GM21529 (cell line): Measurements from ENCODE around the gene DGCR8.

ENCODE experiments used
- ATAC-seq: cut with Tn5 transposase; IDR thresholded peaks from one replicate; pipeline ENCODE4 v1.9.1; 2021; ENCODE audit not compliant: unreplicated experiment

Gene DGCR8

DNA sequence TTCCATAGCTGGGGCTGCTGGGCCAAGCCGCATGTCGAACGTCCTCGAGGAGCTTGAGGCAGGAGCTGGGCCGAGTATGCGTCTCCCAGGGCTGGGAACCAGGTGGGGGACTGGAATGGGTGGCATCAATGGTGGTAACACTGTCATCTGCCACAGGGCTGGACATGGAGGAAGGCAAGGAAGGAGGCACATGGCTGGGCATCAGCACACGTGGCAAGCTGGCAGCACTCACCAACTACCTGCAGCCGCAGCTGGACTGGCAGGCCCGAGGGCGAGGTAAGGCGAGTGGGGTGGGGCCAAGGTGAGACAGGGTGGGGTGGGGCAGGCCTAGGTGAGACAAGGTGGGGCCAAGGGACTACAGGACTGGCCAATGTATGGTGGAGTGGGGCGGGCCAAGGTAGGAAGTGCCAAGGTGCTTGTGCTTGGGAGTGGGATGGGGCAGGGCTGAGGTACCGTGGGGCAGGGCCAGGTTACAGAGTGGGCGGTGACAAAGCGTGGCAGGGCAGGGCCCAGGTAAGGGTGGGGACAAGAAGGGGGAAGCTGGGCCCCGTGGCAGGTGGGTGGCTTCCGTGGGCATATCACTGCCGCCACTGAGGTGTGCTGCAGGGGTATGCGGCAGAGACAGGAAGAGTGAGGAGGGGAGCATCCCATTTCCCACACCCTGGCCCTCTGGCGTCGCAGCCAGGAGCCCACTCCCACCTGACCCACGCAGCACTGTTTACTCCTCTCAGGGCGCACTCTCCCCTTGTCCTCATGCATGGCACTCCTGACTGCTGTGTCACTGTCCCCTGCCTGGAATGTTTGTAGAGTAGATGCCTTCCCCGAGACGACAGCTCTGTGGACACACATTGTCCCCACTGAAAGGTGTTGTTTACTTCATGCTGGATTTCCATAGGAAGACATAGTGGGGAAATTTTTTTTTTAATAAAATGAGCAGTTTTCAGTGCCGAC is 27.5 kb upstream of the DGCR8 start:
- ATAC-seq: no peak

DNA sequence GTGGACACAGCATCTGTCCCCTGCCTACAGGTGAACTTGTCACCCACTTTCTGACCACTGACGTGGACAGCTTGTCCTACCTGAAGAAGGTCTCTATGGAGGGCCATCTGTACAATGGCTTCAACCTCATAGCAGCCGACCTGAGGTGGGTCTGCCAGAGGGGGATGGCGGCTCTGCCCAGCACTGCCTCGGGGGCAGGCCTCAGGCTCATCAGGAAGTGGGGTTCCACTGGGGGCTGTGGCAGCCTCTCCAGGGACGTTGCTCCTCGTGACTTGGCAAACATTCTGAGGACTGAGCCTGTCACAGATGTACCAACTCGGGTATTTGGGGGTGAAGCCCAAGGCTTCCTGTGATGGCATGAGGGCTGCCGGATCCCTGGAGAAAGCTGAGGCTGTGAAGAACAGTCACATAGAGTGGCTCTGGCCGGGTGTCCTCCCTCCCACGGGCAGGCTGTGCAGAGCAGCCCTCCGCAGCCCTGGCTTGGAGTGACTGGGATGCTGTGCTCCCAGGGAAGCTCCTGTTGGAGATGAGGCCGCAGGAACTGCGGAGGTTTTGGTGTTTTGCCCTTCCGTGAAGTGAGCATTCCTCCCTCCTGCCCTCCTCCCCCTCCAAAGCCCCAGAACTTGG is 26.5 kb upstream of the DGCR8 start:
- ATAC-seq: no peak

DNA sequence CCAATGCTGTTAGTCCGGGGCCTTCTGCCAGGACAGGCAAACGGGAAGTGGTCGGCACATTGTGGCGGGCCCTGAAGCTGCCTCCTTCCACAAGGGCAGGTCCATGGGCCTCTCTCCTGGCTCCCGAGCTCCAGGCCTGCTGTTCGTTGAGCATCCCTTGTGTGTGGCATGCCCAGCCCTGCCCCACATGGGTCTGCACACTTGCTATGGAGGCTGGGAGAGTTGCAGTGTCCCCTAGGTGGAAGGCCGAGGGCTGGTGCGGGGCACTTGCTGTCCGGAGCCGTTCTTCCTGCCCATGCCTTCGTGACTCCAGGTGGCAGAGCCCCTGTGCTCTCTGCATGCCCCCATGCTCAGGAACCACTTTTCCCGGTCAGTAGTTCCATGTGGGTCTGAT is 26.0 kb upstream of the DGCR8 start:
- ATAC-seq: no peak

DNA sequence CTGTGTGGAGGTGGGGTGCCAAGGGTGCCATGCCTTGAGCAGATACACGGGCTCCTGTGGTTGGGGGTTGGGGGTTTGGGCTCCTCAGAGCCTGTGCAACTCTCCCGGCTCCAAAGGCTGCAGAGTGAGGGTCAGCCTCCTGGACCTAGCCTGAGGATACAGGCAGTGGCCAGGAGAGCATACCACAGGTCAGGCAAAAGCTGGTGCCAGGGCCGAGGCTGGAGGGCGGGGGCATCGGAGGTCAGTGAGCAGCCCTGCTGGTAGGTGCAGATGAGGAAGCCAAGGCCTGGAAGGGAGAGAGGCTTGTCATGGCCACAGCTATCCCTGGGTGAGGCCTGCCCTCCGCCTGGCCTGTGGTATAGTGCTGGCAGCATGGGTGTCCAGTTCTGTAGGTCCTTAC is 25.6 kb upstream of the DGCR8 start:
- ATAC-seq: no peak

DNA sequence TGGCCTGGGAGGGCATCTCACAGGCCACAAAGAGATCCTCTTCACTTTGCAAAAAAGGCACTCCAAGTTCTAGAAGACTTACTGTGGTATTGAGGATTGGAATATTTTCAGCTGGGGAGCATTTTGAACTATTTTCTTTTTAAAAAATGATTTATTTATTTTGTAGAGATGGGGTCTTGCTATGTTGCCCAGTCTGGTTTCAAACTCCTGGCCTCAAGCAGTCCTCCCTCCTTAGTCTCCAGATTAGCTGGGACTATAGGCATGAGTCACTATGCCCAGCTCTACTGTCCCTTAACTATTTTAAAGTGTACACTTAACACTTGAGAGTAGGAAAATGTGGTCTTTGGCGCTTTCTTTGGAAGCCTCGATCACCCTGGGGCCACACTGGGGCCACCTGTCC is 24.9 kb upstream of the DGCR8 start:
- ATAC-seq: no peak

DNA sequence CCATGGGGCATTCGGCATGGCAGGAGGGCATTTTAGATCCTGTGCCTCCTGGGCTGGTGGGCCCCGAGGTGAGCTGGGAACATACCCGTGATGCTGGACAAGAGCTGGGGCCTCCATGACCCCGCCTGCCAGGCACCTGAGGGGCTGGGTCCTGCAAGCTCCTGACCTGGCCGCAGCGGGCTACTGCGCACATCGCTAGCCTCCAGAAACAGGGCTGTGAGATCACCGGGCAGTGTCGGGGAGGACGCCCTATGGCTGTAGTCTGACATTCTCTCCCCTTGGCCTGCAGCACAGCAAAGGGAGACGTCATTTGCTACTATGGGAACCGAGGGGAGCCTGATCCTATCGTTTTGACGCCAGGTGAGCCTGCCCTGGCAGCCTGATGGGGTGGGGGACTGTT is 24.4 kb upstream of the DGCR8 start:
- ATAC-seq: no peak

DNA sequence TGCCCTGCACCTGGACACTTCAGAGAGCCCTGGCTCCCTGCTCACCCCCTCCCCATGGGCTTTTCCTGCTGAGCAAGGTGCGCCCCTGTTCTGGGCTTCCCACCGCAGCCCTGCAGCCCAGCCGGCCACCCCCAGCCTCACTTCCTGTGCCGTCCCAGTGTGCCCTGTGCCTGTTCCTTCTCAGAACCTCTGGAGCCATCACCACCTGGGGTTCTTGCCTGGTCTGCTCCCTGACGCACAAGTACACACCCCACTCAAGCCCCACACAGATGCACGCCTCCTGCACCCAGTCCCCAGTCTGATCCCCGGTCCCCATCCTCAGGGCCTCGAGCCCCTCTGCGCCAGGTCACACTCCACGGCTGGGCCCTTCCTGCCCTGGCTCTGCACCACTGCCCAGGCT is 23.9 kb upstream of the DGCR8 start:
- ATAC-seq: no peak

DNA sequence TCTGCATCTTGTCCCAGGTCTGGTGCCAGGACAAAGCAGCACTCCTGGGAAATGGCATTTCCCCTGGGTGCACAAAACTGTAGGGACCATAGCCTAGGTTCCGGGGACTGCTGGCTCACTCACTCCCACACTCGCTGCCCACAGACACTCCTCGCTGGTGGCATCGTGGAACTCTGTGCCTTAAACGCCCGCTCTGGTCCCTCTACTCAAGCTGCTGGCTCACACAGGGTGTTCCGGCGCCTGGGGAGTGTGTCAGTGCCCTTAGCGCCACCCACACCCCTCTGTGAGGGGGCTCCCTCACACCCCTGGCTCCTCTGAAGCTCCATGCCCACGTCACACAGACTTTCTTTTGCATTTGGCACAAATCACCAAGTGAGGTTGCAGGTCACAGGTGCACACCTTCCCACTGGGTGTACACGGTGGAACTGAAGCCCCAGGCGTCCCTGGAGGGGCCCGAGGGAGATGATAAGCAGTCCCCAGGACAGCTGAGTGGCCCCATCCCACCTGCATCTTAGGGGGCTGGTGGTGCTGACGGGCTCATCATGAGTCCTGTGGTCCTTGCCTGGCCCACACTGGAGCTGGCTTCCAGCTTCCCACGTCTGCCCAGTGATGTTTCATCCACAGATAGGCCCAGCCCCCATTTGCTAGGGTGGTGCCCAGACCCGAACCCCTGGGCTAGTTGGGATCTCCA is 23.2 kb upstream of the DGCR8 start:
- ATAC-seq: no peak

DNA sequence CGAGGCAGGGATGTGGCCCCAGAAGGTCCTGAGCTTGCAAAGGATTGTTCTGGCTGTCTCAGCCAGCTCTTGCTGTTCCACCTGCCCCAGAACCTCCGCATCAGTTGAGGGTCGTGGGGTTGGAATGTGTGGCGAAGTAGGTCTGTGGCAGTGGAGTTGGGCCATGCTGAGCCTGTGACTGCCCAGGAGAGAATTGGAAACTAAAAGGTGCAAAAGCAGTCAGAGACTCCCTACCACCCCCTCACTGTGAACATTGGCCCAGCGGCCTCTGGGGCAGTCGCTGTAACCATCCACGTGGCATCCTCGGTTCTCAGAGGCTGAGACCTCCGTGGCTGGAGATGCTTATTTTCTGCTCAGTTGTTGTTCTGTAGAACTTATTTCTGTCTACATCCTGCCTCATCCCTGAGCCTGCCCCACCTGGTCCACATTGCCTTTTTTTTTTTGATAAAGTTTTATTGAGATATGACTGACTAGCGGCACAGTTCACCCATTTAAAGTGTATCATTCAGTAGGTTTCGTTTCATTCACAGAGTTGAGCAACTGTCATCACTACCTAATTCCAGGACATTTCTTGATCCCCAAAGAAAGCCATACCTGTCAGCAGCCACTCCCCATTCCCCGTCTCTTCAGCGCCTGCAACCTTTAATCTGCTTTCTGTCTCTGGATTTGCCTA is 22.3 kb upstream of the DGCR8 start:
- ATAC-seq: no peak

DNA sequence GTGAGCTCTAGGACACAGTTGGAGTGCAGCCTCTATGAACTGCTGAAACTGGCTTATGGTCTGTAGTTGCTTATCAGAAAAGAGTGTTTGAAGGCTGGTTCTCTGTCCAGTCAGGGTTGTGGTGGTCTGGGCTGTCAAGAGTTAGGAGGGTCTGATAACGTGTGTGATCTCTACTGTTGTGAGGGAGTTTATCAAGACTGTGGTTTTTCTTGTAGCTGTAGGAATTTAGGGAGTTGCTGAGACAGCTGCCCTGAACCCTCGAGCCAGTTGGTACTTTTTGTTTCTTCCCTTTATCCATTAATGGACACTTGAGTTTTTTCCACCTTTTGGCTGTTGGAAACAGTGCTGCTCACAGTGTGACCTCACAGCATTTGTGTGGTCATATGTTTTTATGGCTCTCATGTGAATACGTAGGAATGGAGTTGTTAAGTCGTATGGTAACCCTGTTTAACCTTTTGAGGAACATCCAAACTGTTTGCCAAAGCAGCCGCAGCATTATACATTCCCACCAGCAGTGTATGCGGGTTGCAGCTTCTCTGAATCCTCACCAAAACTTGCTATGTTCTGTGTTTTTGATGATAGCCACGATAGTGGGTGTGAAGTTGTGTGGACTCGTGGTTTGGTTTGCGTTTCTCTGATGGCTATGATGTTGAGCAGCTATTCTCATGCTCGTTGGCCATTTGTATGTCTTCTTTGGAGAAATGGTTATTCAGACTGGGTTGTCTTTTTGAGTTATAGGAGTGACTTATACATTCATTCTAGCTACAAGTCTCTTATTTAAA is 20.9 kb upstream of the DGCR8 start:
- ATAC-seq: no peak

DNA sequence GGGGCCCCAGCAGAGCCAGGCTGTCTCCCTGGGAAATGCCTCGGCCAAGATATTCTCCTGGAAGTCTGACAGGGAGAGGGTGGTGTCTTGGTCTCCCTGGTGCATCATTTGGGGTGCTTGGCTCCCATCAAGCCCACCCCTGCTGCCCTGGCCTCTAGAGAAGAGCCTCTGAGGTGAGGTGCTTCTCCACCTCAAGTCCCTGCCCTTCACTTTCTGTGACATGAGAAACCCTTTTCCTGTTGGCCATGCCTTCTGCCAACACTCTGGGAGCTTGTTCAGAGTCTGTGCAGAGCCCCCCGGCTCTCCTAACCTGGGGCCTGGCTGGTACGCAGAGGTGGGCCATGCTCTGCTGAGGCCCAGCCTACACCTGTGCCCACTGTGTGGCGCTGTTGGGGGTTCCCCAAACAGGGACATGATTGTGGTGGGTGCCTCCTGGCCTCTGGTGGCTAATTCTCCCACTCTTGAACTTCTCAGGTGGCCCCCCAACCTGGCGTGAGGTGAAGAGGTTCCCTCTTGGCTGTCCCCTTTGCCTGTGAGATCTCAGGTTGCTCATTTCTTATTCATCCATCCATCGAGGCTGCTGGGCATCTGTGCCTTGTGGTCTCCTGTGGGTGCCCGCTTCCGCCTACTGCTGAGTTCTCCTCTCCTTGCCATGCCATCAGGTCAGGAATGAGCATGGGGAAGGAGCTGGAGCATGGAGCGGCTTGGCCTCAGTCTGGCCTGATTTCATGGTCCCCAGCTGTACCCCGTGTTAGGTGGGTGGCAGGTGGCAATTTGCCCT is 19.2 kb upstream of the DGCR8 start:
- ATAC-seq: no peak

DNA sequence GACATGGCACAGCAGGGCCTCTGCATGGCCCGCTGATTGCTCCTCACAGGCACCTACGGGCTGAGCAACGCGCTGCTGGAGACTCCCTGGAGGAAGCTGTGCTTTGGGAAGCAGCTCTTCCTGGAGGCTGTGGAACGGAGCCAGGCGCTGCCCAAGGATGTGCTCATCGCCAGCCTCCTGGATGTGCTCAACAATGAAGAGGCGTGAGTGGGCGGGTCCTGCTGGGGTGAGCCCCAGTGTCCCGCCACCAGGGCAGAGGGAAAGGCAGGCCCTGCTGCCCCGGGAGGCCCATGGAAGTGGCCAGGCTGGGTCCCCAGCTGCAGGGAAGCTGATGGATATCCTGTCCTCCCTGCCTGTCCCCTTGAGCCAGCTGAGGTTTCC is 18.6 kb upstream of the DGCR8 start:
- ATAC-seq: no peak

DNA sequence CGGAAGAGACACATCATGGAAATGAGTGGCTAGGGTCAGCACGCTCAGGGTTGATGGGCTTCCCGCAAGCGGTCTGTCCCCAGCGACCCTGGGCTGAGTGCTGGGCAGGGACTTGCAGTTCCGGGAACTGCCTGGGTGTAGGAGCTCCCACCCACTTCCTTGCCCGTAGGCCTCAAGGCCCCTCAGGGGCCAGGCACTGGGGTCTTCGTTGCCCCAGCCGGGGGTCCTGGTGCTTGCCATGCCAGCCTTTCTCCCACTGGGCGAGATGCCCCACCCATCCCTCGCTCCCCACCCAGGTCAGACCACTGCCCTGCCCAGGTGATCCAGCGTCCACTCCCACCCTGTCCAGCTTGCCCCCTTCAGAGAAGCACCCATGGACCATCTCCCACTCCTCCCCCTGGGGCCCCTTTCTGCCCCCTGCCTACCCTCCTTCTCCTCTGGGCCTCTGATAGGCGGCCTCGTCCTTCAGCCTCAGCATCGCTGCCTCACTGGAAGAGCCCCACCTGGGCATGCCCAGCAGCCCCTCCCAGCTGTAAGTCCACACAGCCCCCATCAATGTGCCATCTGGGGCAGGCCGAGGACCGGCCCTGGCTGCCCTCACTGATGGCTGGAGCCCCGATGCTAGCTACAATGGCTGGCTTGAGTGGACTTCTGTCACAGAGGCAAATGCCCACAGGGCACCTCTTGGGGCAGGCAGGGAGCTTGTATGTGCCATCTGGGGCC is 17.8 kb upstream of the DGCR8 start:
- ATAC-seq: no peak

DNA sequence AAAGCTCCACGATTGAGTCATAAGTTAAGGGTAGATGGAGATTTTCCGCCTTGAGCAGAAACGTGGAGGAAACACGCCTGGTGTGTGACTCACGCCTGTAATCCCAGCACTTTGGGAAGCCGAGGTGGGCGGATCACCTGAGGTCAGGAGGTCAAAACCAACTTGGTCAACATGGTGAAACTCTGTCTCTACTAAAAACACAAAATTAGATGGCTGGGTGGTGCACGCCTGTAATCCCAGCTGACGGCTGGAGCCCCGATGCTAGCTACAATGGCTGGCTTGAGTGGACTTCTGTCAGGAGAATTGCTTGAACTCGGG is 17.3 kb upstream of the DGCR8 start:
- ATAC-seq: no peak

DNA sequence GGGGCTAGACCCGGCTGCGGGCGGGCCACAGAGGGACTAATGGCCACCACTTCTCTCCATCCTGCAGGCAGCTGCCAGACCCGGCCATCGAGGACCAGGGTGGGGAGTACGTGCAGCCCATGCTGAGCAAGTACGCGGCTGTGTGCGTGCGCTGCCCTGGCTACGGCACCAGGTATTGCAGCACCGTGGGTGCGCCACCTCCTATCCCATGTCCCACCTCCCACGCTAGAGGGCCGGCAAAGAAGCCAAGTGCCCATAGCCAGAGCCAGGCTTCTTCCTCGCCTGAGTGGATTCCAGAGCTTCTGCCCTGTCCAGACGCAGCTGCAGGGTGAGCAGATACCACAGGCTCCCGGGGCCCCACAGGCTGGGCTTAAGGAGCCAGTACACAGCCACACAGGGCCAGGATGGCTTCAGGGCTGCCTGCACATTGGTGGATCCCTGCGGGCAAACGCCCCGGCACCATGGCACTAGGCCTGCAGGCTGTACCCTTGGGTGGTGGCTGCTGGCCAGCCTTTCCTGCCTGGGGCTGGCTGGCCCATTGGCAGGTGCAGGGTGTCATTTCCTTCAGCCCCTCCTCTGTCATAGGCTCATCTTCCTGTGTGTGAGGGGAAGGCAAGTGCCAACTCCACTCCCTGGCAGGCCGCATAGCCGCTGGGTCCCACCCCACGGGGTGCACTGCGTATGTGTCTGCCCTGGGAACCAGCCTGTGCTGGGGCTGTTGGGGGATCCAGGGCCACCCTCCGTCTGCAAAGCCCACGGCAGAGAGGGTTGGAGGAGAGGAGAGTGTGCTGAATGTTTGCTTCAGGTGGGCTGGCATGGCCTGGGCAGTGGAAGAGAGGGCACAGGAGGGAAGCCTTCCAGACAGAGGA is 16.5 kb upstream of the DGCR8 start:
- ATAC-seq: no peak

DNA sequence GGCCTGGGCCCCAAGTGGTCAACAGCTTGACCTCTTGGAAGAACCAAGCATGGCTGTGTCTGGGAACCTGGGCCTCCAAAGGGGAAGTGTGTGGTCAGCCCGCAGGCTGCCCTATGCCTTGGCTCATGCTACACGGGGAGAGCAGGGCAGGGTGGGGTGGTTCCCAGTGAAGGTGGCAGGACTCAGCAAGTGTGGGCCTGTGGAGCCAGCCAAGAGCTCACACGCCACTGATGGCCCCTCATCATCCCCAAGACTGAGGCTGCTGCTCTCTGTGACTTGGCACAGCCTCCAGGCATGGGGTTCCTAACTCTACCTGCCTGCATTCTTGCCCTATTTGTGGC is 15.9 kb upstream of the DGCR8 start:
- no peak for ATAC-seq

DNA sequence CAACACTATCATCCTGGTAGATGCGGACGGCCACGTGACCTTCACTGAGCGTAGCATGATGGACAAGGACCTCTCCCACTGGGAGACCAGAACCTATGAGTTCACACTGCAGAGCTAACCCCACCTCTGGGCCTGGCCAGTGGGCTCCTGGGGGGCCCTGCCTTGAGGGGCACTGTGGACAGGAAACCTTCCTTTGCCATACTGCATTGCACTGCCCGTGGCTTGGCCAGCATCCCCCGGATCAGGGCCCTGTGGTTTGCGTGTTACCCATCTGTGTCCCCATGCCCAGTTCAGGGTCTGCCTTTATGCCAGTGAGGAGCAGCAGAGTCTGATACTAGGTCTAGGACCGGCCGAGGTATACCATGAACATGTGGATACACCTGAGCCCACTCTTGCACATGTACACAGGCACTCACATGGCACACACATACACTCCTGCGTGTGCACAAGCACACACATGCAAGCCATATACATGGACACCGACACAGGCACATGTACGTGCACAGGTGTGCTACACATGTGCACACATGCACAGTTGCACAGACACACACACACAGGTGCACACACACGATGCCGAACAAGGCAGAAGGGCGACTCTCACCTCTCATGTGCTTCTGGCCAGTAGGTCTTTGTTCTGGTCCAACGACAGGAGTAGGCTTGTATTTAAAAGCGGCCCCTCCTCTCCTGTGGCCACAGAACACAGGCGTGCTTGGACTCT is 15.3 kb upstream of the DGCR8 start:
- no peak for ATAC-seq
